HG02610 (cell line): ENCODE measurements around the gene SLC27A5.
"Not testable (repeated sequence)": the region's sequence is repeated elsewhere in the genome, so short reads cannot be mapped to it uniquely, and the experiment has no call there.

Experiments
- ATAC-seq: cut with Tn5 transposase; IDR thresholded peaks from one replicate; pipeline ENCODE4 v1.9.1; 2021; ENCODE audit warnings: mild to moderate bottlenecking, moderate library complexity; ENCODE audit not compliant: unreplicated experiment

SLC27A5 gene

GRCh38 chr19:58471736-58472135, 40.1 kb downstream of the SLC27A5 start:
- ATAC-seq = no peak

- ATAC-seq = not testable (repeated sequence)
Measured at GRCh38 chr19:58470837-58471543, 40.8 kb downstream of the SLC27A5 start.

GRCh38 chr19:58469241-58470013, 42.4 kb downstream of the SLC27A5 start:
- no peak for ATAC-seq

- ATAC-seq = no peak
Measured at GRCh38 chr19:58468216-58468839, 43.5 kb downstream of the SLC27A5 start.

- ATAC-seq = peak; percentile 84
Measured at GRCh38 chr19:58466760-58467589, 44.8 kb downstream of the SLC27A5 start, which contains the start of gene ZNF324. Gene ZNF324 (plus strand): TSS chr19:58467080. CDS start chr19:58469186, 2,106 bp downstream.

- ATAC-seq = peak; percentile 8
Measured at GRCh38 chr19:58466089-58466759, 45.6 kb downstream of the SLC27A5 start.

GRCh38 chr19:58460039-58460438, 51.8 kb downstream of the SLC27A5 start:
- no peak for ATAC-seq

- ATAC-seq = no peak
Measured at GRCh38 chr19:58456111-58456510, 55.7 kb downstream of the SLC27A5 start.

GRCh38 chr19:58455306-58455705, 56.5 kb downstream of the SLC27A5 start:
- no peak for ATAC-seq

- no peak for ATAC-seq
Measured at GRCh38 chr19:58453743-58454142, 58.0 kb downstream of the SLC27A5 start.

- ATAC-seq = peak; percentile 94
Measured at GRCh38 chr19:58451358-58452101, 60.3 kb downstream of the SLC27A5 start, which contains the start of gene ZNF324B. Gene ZNF324B (plus strand): TSS chr19:58451622. CDS start chr19:58453702, 2,080 bp downstream.

GRCh38 chr19:58450856-58451357, 60.9 kb downstream of the SLC27A5 start:
- ATAC-seq = no peak

GRCh38 chr19:58449980-58450379, 61.8 kb downstream of the SLC27A5 start:
- not testable (repeated sequence) for ATAC-seq

- ATAC-seq = not testable (repeated sequence)
Measured at GRCh38 chr19:58448860-58449259, 62.9 kb downstream of the SLC27A5 start.
